ENCODE results near the gene ANKRD55. TPM values are rescaled to one million over a fixed set of nuclear protein-coding genes. Genes with fewer than 3 reads are reported as not detected.

The ANKRD55 gene
- total and polyA plus RNA-seq, 2 of the 8 experiments (the other 6 are each of a cell fraction or from before 2014, with no cell fraction given) = not detected

GRCh38 chr5:56054666-56055065 lies 178.5 kb downstream of the ANKRD55 start:
- Histone ChIP-seq H3K14ac (ENCODE audit: insufficient read length) (no peak overlapping the region), H3K4me2 (ENCODE audit: insufficient read depth in 1 of 2, low read depth in 2 of 2, low read length in 2 of 2) (no peak overlapping the region), H3K4me1 (replicated peaks in 1 of 4; ENCODE audit: control insufficient read depth in 3 of 4, insufficient read depth in 4 of 4, low read length in 3 of 4) (no peaks in the 10 kb centered on the region), H2AK5ac (ENCODE audit: low read depth, low read length) (no peak overlapping the region), H3K18ac (ENCODE audit: extremely low read depth, low read length) (no peak overlapping the region), H3K4ac (replicated peaks; ENCODE audit: insufficient read length, low read depth, low read length) (no peak overlapping the region), H2BK20ac (ENCODE audit: low read length) (no peak overlapping the region), H2BK5ac (ENCODE audit: low read depth, low read length) (no peak overlapping the region), H2BK12ac (ENCODE audit: low read depth, low read length) (no peak overlapping the region), H3K9ac (replicated peaks in 1 of 4; ENCODE audit: extremely low read depth in 1 of 4, low read depth in 3 of 4, low read length in 3 of 4) (no peak overlapping the region), H2BK15ac (ENCODE audit: low read length) (no peak overlapping the region), H2BK120ac (replicated peaks; ENCODE audit: low read depth, low read length) (no peak overlapping the region), H3K4me3 (ENCODE audit: extremely low read depth in 1 of 4, insufficient read depth in 2 of 4, low read depth in 3 of 4, low read length in 4 of 4) (no peak overlapping the region), H3K36me3 (ENCODE audit: control insufficient read depth in 2 of 4, insufficient read depth in 4 of 4, low read length in 3 of 4) (no peaks in the 10 kb centered on the region), H3K79me1 (ENCODE audit: low read depth, low read length) (no peaks in the 10 kb centered on the region), H4K91ac (replicated peaks; ENCODE audit: insufficient read length, low read length) (no peak overlapping the region), H4K5ac (ENCODE audit: insufficient read length, low read depth, low read length) (no peak overlapping the region), H3K27ac (ENCODE audit: low read depth, low read length) (no peak overlapping the region), H3K23me2 (ENCODE audit: low read depth, low read length) (no peaks in the 10 kb centered on the region), H3K27me3 (replicated peaks in 1 of 4; ENCODE audit: control insufficient read depth in 3 of 4, extremely low read depth in 1 of 4, insufficient read depth in 3 of 4, low read length in 3 of 4) (no peaks in the 10 kb centered on the region), H3K56ac (replicated peaks; ENCODE audit: insufficient read length, low read depth, low read length) (no peak overlapping the region), H3K23ac (ENCODE audit: insufficient read length) (no peak overlapping the region), H4K20me1 (replicated peaks in 1 of 2; ENCODE audit: control insufficient read depth in 1 of 2, insufficient read depth in 2 of 2, low read length in 2 of 2) (no peaks in the 10 kb centered on the region), H3K79me2 (ENCODE audit: control insufficient read depth in 1 of 2, insufficient read depth in 2 of 2, low read length in 2 of 2) (no peaks in the 10 kb centered on the region), H2AFZ (ENCODE audit: low read length) (no peak overlapping the region), H4K8ac (ENCODE audit: extremely low read depth, insufficient read depth, low read length) (no peak overlapping the region), H3K9me3 (ENCODE audit: insufficient read depth in 2 of 2, low read depth in 1 of 2, low read length in 1 of 2) (no peaks in the 10 kb centered on the region)
- DNase-seq (ENCODE audit: low read depth in 1 of 2, low spot score in 2 of 2) (no peak), FAIRE-seq (no peak)
- ChIA-PET POLR2A (ENCODE audit: partially characterized antibody) (no interaction called here), CTCF (ENCODE audit: partially characterized antibody) (no interaction called here)
- 93% methylated on average over 2 of the region's 2 CpGs; no CpG with 5 or more reads in 1 of the 2 experiments for WGBS, 2 experiments (ENCODE audit: extremely low coverage in 1 of 2, insufficient coverage in 1 of 2, insufficient read length in 1 of 2, insufficient replicate concordance in 2 of 2, low coverage in 1 of 2, low lambda C conversion rate in 2 of 2, missing lambda C conversion rate in 1 of 2)
- TF ChIP-seq CTCF (IDR thresholded peaks at IDR 0.05; ENCODE audit: control extremely low read depth in 1 of 3, insufficient read depth in 1 of 3, low read depth in 1 of 3, low read length in 3 of 3) = no peak
